GM19395 (cell line): Measurements from ENCODE around the gene SDK1.

Source experiments
- ATAC-seq: cut with Tn5 transposase; IDR thresholded peaks from one replicate; pipeline ENCODE4 v1.9.1; 2021; ENCODE audit warnings: mild to moderate bottlenecking, moderate library complexity; ENCODE audit not compliant: unreplicated experiment

Gene SDK1

GRCh38 chr7:4115442-4115841, 814.4 kb downstream of the SDK1 start:
- ATAC-seq, result no peak

DNA sequence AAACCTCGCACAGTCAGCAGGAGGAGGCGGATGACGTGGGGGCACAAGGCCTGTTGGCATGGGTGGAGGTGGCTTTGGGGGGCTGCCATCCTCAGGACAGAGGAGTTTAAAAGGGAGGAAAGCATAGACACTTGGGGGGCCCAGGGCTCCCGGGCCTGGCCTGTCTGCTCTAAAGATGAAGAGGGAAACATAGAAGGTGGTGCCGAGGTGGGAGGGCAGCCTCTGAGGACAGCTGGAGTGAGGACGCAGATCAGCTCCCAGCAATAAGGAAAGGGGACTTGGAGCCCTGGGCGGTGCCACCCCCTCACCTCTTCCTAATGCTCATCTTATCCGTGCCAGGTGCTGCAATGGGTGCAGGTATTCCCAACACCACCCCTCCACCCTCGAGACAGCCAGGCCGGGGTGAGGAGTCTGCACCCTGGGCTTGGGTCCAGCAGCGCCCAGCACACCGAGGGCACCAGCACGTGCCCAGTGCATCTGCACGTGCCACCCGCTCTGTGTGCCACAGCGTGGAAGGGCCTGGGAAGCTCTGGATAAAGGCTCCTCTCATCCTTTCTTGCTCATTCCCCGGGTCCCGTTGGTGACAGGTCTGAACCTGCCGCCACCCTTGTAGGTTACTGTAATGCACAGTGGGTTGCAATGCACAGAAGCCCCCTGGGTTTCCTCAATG, 815.0 kb downstream of the SDK1 start:
- ATAC-seq, result no peak

GRCh38 chr7:4119848-4120247, 818.8 kb downstream of the SDK1 start:
- no peak for ATAC-seq

DNA sequence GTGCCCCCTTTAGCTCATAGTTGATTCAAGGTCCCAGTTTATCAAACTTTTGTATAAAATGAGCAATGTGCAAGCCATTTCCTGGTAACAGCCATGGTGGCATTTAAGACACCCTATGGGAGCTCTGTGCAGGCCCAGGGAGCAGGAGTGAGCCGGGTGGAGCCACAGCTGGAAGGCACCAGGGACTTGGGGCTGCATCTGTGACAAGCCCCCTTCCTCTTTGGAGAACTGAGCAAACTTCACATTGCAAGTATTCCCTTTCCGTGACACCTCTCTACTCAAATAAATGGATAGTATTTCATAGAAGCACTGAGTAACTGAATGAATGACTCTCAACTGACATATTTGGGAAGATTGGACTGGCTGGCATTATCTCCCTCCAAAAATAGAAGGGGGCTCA, 822.3 kb downstream of the SDK1 start:
- no peak for ATAC-seq

DNA sequence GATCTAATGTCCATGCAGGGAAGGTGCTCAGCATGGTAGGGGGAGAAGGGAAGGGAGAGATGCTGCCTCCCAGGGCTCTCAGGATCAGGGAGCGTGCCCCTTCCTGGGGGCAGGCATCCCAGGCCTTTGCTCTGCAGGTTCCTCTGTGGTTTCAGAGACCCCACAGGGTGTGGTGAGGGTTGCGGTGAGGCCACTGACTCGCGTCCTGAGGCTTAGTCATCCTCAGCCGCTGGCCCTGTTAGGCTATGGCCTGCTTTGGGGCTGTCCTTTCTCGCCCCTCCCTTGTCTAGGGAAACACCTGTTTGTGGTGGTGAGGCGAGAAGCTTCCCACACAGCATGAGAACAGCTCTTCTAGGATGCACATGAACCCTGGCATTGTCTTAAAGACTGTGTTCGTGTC, 822.8 kb downstream of the SDK1 start:
- ATAC-seq, result no peak

DNA sequence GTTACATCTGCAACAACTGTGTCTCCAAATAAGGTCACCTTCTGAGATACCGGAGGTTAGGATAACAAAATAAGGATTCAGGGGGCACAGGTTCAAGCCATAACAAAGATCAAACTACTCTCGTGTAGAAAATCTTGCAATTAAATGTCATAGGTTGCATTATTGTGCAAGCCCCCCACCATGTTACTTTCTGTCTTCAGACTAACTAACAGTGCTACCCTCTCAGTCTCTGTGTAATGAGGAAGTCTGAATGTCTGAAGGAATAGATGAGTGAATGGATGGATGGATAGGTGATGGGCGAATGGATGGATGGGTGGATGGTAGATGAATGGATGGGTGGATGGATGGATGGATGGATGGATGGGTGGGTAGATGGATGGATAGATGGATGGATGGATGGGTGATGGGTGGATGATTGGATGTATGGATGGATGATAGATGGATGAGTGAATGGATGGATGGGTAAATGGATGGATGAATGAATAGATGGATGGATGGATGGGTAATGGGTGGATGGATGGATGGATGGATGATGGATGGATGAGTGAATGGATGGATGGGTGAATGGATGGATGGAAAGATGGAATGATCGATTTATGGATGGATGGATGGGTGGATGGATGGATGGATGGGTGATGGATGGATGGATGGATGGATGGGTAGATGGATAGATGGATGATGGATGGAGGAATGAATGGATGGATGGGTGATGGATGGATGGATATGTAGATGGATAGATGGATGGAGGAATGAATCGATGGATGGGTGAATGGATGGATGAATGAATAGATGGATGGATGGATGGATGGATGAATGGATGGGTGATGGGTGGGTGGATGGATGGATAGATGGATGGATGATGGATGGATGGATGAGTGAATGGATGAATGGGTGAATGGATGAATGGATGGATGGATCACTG, 823.8 kb downstream of the SDK1 start:
- no peak for ATAC-seq

DNA sequence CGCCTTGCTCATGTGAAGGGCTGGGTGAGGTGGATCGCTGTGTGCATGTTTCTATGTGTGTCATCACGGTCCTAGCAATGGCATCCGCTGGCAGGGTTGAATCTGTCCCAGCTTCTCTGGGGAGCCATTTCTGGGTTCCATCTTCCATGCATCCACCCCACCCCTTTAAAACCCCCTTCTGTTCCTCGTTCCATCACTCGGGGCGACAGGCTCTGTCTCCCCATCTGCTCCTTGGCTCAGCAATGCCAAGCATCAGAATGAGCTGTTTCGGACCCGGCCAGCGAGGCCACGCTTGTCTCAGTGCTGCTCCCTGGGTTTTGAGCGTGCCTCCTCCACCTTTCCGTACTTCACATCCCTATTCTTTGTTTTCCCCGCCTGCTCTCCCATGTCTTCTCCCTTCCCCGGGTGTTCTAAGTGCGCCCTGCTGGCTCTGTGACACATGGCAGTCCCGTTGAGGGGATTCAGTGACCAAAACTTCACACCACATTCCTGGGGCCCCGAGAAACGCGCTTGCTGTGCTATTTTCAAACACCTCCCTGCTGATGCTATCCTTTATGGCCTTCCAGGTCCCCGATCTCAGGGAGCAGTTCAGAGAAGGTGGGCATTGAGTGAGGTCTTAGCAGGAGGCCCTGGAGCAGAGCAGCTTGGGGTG, 827.0 kb downstream of the SDK1 start:
- ATAC-seq, result no peak

GRCh38 chr7:4129481-4130122, 828.5 kb downstream of the SDK1 start:
- ATAC-seq, result no peak

DNA sequence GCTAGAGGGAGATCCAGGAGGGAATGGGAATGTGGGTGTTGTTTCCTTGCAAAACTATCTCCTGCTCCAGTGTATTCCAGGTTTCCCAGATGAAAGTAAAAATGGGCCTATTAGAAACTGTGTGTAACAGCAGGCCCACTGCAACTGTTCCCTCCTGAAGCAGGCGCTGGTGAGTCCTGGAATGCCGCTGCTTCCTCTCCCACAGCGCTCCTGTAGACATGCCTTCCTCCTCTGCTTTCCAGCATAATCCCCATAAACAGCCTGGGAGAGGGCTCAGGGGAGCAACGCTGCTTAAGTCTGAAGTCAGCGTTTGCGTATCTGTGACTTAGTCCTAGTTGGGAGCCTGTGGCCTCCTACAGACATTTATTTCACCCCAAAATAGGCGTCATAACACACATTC, 830.0 kb downstream of the SDK1 start:
- no peak for ATAC-seq

- no peak for ATAC-seq
Measured at GRCh38 chr7:4132221-4132620, 831.2 kb downstream of the SDK1 start.

GRCh38 chr7:4133491-4134044, 832.5 kb downstream of the SDK1 start:
- ATAC-seq, result no peak

DNA sequence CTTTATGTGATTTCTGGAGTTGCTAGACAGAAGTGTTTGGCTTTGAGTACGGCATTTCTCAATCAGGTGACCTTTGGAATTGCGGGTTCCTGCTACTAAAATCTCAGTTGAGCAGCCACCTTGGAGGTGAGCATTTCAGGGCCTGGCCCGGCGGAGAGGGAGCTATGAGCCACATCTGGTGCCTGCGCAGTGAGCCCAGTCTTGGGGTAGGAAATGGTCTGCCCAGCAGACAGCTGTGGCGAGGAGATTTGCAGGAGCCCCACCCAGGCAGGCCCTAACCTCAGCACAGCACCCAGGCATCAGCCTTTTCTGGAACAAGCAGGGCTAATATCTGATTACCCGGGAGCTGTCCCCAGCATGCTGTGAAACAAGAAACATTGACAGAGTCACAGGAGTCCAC, 833.2 kb downstream of the SDK1 start:
- no peak for ATAC-seq

- no peak for ATAC-seq
Measured at GRCh38 chr7:4134631-4135030, 833.6 kb downstream of the SDK1 start.

DNA sequence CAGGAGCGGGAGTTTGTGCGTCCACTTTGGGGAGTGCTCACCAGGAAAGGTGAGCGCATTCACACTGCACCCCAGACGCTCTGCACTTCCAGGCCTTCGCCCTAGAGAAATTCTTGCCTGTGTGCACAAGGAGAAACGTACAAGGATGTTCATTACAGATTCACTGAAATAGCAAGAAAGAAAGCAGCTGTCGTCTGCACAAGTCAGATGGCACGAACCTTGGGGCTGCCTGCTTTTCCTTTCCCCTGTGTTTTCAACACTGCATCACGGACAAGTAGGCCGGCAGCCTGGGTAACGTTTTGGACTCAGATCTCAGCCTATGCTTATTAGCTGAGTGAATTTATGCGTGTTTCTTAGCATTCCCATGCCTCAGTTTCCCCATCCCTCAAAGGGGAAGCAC, 834.2 kb downstream of the SDK1 start:
- ATAC-seq, result no peak

GRCh38 chr7:4136036-4136435, 835.0 kb downstream of the SDK1 start:
- ATAC-seq, result no peak

- ATAC-seq, result no peak
Measured at GRCh38 chr7:4136501-4137110, 835.6 kb downstream of the SDK1 start.

- ATAC-seq, result no peak
Measured at GRCh38 chr7:4137552-4137951, 836.5 kb downstream of the SDK1 start.

DNA sequence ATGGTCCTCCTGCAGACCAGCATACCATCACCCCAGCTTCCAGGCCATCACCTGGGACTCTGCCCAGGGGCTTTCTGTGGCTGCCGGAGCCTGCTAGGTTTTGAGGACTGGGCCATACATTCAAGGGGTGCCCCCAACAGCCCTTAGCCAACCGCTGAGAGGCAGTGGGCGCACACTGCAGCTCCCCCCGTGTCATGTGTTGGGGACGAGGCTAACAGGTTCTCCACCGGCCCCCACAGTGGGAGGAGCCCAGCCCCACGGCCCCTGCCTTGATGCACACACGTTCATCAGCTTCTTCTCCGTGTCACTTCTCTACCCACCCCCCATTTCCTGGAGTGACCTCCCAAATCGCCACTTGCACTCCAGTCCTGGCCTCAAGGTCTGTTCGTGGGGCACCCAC, 837.8 kb downstream of the SDK1 start:
- ATAC-seq, result no peak

DNA sequence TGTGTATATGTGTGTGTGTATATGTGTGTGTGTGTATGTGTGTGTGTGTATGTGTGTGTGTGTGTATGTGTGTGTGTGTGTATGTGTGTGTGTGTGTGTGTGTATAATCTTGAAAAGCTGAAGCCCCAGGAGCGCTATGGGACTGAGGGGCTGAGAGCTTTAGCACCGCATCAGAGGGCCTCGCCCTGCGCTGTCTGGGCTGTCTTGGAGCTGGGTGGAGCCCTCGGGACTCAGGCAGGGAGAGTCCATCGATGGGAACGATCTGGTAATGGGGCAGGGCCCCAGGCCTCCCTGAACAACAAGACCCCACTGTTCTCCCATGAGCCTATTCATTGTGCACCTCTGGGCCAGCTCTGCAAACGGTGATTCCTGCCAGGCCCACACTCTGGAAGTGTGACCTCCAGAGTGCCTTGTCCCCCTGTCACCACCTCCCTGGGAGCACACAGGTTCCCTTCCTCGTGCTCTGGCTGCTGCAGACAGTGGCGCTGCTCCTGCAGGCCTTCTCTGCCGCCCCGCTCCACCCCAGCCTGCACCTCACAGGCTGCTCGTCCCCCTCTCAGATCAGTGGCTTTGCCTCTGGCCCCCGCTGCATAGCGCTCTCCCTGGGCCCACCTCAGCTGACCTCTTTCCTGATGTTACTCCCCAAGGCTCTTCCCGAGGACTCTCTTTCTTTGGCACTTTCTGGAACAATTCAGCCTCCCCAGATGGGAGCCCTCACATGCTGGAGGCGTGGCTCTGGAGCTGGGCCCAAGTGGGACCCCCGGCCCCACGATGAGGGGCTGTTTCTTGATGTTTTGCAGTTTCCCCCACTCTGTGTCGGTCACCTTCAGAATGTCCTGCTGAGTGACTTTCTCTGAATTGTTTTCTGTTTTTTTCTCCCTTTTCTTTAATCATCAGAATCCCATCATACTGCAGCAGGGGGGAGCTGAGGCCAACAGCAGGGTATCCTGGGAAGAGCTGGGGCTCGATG, 838.9 kb downstream of the SDK1 start:
- ATAC-seq, result no peak
